ENCODE results near the gene GAB2.
A peak's percentile ranks its signal among the peaks of the same experiment; 100 is the strongest.
"Not testable (repeated sequence)": the region's sequence is repeated elsewhere in the genome, so short reads cannot be mapped to it uniquely, and the experiment has no call there.

The GAB2 gene

GRCh38 chr11:78199015-78199652 is 218.5 kb downstream of the GAB2 start:
- DNase-seq: no peak

- DNase-seq: peak; percentile 45
Observed at GRCh38 chr11:78197816-78198215, 219.8 kb downstream of the GAB2 start.

GRCh38 chr11:78196661-78197091 is 220.9 kb downstream of the GAB2 start:
- DNase-seq: no peak

- no peak for DNase-seq
Observed at GRCh38 chr11:78195917-78196560, 221.6 kb downstream of the GAB2 start.

GRCh38 chr11:78194490-78194889 is 223.1 kb downstream of the GAB2 start:
- DNase-seq: no peak

DNA sequence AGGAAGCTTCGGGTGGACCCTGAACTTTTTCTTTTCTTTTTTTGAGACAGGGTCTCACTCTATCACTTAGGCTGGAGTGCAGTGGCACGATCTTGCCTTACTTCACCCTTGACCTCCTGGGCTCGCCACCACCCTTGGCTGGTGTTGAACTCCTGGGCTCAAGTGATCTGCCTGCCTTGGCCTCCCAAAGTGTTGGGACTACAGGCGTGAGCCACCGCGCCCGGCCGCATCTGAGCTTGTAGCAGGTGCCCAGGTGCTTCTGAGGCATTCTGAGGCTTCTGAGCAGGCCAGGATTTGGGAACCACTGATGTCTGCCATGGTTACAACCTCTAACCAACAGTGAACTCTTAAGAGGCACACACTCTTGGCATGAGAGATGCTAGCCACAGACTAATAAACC is 223.8 kb downstream of the GAB2 start:
- no peak for DNase-seq

DNA sequence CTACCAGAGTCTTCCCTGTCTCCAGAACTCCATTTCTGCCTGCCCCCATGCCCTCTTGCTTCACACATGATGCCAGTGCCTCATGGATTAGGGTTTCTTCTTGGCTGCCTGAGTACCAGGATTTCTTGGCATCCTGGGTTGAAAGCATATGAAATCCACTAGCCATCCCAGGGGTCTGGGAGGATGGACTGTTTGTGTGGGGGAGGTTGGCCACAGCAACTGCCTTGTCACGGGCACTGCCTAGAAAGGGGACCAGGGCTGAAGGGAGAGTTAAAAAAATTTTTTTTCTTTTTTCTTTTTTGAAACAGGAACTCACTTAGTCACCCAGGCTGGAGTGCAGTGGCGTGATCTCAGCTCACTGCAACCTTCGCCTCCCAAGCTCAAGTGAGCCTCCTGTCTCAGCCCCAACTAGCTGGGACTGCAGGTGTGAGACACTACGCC is 224.7 kb downstream of the GAB2 start:
- no peak for DNase-seq

- no peak for DNase-seq
Observed at GRCh38 chr11:78192223-78192719, 225.3 kb downstream of the GAB2 start.

GRCh38 chr11:78190871-78191538 is 226.6 kb downstream of the GAB2 start:
- DNase-seq: no peak

DNA sequence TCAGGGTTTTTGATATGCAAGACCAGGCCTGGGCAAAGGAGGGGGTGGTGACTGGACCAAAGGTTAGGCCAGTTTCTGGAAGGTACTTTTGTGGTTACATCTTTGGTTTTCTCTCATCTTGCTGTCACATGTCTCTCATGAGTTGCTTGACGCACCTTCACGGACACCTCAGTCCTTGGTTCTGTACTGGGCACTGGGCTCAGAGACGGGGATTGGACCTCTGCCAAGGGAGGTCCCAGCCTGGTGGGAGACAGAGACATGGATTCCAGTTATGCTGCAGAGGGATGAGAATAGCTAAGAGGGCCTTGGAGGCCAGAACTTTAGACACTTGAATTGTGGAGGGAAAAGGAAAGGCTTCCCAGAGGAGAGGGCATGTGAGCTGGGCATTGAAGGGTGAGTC is 227.2 kb downstream of the GAB2 start:
- no peak for DNase-seq

- no peak for DNase-seq
Observed at GRCh38 chr11:78189851-78190250, 227.8 kb downstream of the GAB2 start.

DNA sequence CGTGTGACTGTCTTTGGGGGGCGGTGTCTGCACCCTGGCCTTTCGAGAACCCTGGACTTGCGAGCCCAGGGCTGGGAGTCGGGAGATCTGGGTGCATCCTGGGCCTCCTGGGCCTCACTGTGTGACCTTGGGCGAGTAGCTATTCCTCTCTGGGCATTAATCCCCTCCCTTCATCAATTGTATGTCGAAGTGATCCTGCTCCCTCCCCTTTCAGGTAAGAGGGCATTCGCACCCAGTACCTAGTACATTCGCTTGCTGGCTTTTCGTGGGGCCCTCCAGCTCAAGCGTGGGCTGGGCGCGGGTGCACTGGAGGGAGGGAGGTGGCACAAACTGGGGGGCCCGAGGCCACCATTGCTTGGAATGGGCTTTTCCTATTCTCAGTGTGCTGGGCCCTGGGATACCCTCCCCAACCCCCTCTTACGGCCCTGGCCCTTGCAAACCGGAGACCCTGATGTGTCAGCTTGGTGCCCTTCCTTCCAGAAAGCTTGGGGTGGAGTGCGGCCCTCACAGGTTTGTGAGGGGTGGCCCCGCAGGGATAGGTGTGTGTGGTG is 228.4 kb downstream of the GAB2 start:
- no peak for DNase-seq

GRCh38 chr11:78188286-78189173 is 229.1 kb downstream of the GAB2 start, which contains the start of the genes KCTD21 and USP35:
TSS of gene KCTD21 (minus strand) at chr11:78188626. CDS start at chr11:78174554, 14,072 bp downstream.
TSS of gene USP35 (plus strand) at chr11:78188919. CDS start at chr11:78196246, 7,327 bp downstream.
- peak; percentile 98 for DNase-seq

- DNase-seq: no peak
Observed at GRCh38 chr11:78187366-78188285, 230.0 kb downstream of the GAB2 start.

DNA sequence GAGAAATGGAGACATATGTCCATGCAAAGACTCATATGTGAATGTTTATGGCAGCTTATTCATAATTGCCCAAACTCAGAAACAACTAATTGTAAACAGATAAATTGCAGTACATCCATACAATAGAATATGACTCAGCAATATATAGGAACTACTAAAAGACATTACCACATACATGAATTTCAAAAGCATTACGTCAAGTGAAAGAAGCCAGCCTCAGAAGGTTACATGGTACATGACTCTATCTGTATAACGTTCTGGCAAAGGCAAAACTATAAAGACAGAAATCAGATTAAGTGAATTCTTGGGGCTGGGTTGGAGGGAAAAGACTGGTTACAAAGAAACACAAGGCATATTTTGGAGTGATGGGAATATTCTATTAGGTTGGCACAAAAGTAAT is 236.4 kb downstream of the GAB2 start:
- no peak for DNase-seq

GRCh38 chr11:78180751-78181150 is 236.9 kb downstream of the GAB2 start:
- DNase-seq: no peak

GRCh38 chr11:78179459-78180071 is 238.1 kb downstream of the GAB2 start:
- DNase-seq: no peak

DNA sequence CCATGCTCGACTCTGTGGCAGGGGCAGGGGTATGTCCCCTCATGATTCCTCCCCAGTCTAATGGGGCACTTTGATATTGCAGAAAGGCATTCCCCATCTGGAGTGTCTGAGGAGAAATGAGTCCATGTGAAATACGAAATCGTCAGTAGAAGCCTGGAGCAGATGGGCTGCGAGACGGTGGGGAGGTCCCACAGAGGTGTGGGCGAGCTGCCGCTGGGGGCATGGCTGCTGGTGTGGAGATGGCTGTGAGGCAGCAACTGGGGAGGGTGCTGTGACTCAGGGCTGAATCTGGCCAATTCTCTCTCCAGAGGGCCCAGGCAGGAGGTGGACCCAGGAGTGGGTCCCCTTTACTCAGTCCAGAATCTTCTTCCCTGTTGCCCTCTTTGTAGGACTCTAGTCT is 240.4 kb downstream of the GAB2 start:
- no peak for DNase-seq

DNA sequence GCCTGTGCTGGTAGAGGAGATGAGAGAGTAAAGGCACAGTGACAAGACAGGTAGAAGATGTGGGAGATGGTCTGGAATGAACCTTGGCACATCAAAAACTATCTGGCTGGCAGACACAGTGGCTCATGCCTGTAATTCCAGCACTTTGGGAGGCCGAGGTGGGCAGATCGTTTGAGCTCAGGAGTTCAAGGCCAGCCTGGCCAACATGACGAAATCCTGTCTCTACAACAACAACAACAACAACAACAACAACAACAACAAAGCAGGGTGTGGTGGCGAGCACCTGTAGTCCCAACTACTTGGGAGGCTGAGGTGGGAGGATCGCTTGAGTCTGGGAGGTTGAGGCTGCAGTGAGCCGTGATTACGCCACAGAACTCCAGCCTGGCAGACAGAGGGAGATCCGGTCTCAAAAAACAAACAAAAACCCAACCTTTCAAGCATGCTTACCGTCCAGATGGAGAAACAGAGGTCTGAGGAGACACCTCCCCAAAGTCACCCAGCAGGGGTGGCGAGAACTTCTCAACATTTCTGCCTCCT is 240.9 kb downstream of the GAB2 start:
- DNase-seq: no peak

- DNase-seq: not testable (repeated sequence)
Observed at GRCh38 chr11:78175862-78176261, 241.8 kb downstream of the GAB2 start.

GRCh38 chr11:78171951-78172350 is 245.7 kb downstream of the GAB2 start:
- DNase-seq: no peak
